ENCODE results near the gene GORASP1.
A peak's percentile ranks its signal among the peaks of the same experiment; 100 is the strongest.
"Not testable (repeated sequence)": the region's sequence is repeated elsewhere in the genome, so short reads cannot be mapped to it uniquely, and the experiment has no call there.

GORASP1 gene

GRCh38 chr3:39065197-39065596, 42.2 kb downstream of the GORASP1 start:
- DNase-seq (ENCODE audit: low read depth): no peak

GRCh38 chr3:39064646-39065045, 42.8 kb downstream of the GORASP1 start:
- DNase-seq (ENCODE audit: low read depth): no peak

- DNase-seq (ENCODE audit: low read depth): no peak
Measured at GRCh38 chr3:39063143-39063542, 44.3 kb downstream of the GORASP1 start.

- no peak for DNase-seq (ENCODE audit: low read depth)
Measured at GRCh38 chr3:39062180-39062579, 45.2 kb downstream of the GORASP1 start.

- not testable (repeated sequence) for DNase-seq (ENCODE audit: low read depth)
Measured at GRCh38 chr3:39061228-39061627, 46.2 kb downstream of the GORASP1 start.

- DNase-seq (ENCODE audit: low read depth): no peak
Measured at GRCh38 chr3:39056151-39056550, 51.3 kb downstream of the GORASP1 start.

- no peak for DNase-seq (ENCODE audit: low read depth)
Measured at GRCh38 chr3:39053696-39054095, 53.7 kb downstream of the GORASP1 start.

- DNase-seq (ENCODE audit: low read depth): no peak
Measured at GRCh38 chr3:39052583-39052982, 54.8 kb downstream of the GORASP1 start.

- DNase-seq (ENCODE audit: low read depth): peak; percentile 87
Measured at GRCh38 chr3:39051649-39052561, 55.5 kb downstream of the GORASP1 start, which contains the start of the genes SCN11A and WDR48. TSS of gene SCN11A (minus strand) at chr3:39051944. CDS start at chr3:38950362, 101,582 bp downstream. TSS of gene WDR48 (plus strand) at chr3:39052016. CDS start at chr3:39052026, 10 bp downstream.

GRCh38 chr3:39050029-39050428, 57.4 kb downstream of the GORASP1 start:
- DNase-seq (ENCODE audit: low read depth): no peak

Data from activated T-helper 9 cell treated with anti-CD3 and anti-CD28 coated beads, Interleukin-2, amount 50 U/mL, for 16 hours (primary cell).